Breast epithelium (tissue), 4 donors: ENCODE measurements around the gene MYADML2. TPM values are rescaled to one million over a fixed set of nuclear protein-coding genes. Genes with fewer than 3 reads are reported as not detected.

Experiments used
- DNase-seq, 2 donors: peaks; one replicate each; pipeline ENCODE4 v3.0.0-alpha.2; 2019; ENCODE audit warnings: low spot score in 2 of 2
- H3K27ac ChIP-seq, 2 donors: fragments of 200-600 bp; sonication (generic) in 1 of 2; one replicate each; pipeline ENCODE4 v1.5.1; 2016 to 2019; ENCODE audit warnings: mild to moderate bottlenecking in 1 of 2
- H3K27me3 ChIP-seq, 2 donors: fragments of 200-600 bp; sonication (generic) in 1 of 2; one replicate each; pipeline versions ENCODE4 v1.5.1 to v1.6.0; 2017 to 2019; ENCODE audit warnings: control low read depth in 1 of 2, mild to moderate bottlenecking in 1 of 2
- H3K36me3 ChIP-seq: fragments of 200-600 bp; one replicate; pipeline ENCODE4 v1.5.1; 2019
- H3K4me1 ChIP-seq, 2 donors: fragments of 200-600 bp; sonication (generic); one replicate each; pipeline ENCODE4 v1.5.1; 2016 to 2019; ENCODE audit warnings: control low read depth in 1 of 2
- H3K4me3 ChIP-seq, 3 donors: fragments of 200-600 bp; sonication (generic); 1 replicate in 2 of 3; 2 replicates in 1 of 3; pipeline ENCODE4 v1.5.1; 2016 to 2019; ENCODE audit warnings: mild to moderate bottlenecking in 3 of 3, moderate library complexity in 2 of 3
- H3K9me3 ChIP-seq, 2 donors: fragments of 200-600 bp; sonication (generic) in 1 of 2; one replicate each; pipeline ENCODE4 v1.5.1; 2016 to 2019; ENCODE audit warnings: control low read depth in 1 of 2
- POLR2A ChIP-seq: fragments of 450-650 bp; IDR thresholded peaks from one replicate; pipeline ENCODE4 v1.6.1; 2016; ENCODE audit warnings: antibody characterized with exemption, mild to moderate bottlenecking, moderate library complexity
- POLR2AphosphoS5 ChIP-seq, 3 donors: sonication (generic); formaldehyde crosslinking; IDR thresholded peaks; one replicate each; pipeline ENCODE4 v1.6.1; 2017; ENCODE audit warnings: antibody characterized with exemption in 3 of 3
- intact Hi-C: fragments of 100-400 bp; cut with DNase I; formaldehyde crosslinking; loops from one replicate; pipeline ENCODE4 v1.15.1; 2023; ENCODE audit warnings: low total_unique reads
- total RNA-seq, 3 donors: library from RNA; depleted of rRNA; stranded (reverse); fragments of >200 nt; gene quantifications; one replicate each; pipeline ENCODE4 v1.1.0, GENCODE V29; 2016
- TF ChIP-seq, protein P1 (sequence below), 3 donors: fragments of 450-650 bp; IDR thresholded peaks; one replicate each; pipeline ENCODE4 v1.5.1; 2016 to 2017; ENCODE audit warnings: antibody characterized with exemption in 3 of 3, mild to moderate bottlenecking in 3 of 3, moderate library complexity in 3 of 3

MYADML2 gene
- total RNA-seq, 3 donors from 2014 or later = not detected

DNA sequence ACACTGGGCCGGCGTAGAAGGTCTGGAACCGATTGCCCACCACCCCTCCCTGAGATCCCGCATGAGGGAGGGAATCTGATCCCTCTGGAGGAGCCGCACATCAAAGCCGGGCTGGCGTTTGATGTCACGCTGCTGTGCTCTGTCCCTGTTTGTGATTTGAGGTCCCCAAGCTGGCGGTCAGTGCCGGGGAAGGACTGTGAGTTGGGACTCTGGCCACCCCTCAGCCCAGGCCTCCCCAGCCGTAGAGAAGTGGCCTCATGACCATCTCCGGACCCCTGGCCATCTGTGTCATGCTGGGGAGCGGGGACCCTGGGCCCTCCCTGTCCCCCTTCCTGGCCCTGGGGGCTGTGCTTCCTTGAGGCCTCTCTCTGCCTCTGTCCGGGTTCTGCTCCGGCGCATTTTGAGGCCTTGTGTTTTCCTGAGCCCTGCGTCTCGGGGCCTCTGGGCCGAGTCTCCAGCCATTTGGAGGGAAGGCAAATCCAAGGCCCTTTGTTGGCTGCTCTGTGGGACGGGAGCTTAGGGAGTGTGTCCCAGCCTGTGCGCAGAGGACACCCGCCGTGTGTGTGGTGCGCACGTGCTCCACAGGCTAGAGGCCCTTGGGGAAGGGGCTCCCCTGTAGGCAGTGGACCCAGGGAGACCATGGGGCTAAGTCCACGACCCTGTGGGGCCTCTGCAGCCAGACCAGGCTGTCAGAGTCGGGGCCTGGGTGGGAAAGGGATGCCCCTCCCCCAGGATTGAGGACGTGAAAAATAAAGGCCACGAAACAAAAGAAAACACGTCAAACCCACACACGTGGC is 45.5 kb upstream of the MYADML2 start:
- H3K4me3 ChIP-seq = peak overlapping the region in 2 of 3 donors; percentile 19 to 48

DNA sequence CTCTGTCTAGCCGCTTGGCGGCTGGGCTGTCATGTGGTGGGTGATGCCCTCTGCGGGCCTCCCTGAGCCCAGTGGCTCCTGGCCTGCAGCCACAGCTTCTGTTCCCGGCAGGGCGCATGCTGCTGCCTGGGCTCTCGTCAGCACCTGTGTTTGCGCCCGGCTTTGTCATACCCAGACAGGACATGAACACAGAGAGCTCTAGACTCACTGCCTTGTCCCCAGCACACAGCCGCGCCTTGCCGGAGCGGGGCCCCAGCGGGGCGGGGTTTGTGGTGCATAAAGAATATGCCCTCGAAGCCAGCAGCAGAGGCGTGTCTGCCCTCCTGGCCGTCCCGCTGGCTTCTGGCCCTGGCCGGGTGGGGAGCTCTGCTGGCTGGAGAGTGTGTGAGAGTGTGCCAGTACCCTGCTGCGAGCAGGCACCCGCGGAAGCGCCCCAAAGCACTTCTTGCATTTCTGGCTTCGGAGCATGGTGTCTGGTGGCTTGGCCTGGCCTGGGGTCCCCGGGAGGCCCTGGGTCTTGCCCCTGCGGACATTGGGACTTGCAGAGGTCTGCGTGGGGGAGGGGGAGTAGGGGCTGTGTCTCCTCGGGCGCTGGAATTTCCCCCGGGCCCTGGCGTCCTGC is 44.8 kb upstream of the MYADML2 start:
- H3K27me3 ChIP-seq = no peaks in the 10 kb centered on the region
- H3K36me3 ChIP-seq = no peaks in the 10 kb centered on the region
- peak overlapping the region in 2 of 3 donors; percentile 19 to 48 for H3K4me3 ChIP-seq
- H3K27ac ChIP-seq = peak overlapping the region; percentile 61 to 77
- H3K9me3 ChIP-seq = no peaks in the 10 kb centered on the region
- peaks cover 0 to 9% of the 10 kb centered on the region in 2 donors for H3K4me1 ChIP-seq
- TF ChIP-seq, protein P1, sequence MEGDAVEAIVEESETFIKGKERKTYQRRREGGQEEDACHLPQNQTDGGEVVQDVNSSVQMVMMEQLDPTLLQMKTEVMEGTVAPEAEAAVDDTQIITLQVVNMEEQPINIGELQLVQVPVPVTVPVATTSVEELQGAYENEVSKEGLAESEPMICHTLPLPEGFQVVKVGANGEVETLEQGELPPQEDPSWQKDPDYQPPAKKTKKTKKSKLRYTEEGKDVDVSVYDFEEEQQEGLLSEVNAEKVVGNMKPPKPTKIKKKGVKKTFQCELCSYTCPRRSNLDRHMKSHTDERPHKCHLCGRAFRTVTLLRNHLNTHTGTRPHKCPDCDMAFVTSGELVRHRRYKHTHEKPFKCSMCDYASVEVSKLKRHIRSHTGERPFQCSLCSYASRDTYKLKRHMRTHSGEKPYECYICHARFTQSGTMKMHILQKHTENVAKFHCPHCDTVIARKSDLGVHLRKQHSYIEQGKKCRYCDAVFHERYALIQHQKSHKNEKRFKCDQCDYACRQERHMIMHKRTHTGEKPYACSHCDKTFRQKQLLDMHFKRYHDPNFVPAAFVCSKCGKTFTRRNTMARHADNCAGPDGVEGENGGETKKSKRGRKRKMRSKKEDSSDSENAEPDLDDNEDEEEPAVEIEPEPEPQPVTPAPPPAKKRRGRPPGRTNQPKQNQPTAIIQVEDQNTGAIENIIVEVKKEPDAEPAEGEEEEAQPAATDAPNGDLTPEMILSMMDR (IDR thresholded peaks at IDR 0.05) = no peak
- TF ChIP-seq POLR2A (no peak), POLR2AphosphoS5 (IDR thresholded peaks at IDR 0.05) (no peak)
- intact Hi-C loops = no loop called here
- peak; percentile 77 to 83 for DNase-seq

More for the DNA sequence above, 45.5 kb upstream of the MYADML2 start:
- no peak for TF ChIP-seq POLR2A
- TF ChIP-seq, protein P1 (IDR thresholded peaks at IDR 0.05) = no peak
- no peak for TF ChIP-seq POLR2AphosphoS5 (IDR thresholded peaks at IDR 0.05)
- no peaks in the 10 kb centered on the region for H3K9me3 ChIP-seq
- H3K27me3 ChIP-seq = no peaks in the 10 kb centered on the region
- no peaks in the 10 kb centered on the region for H3K36me3 ChIP-seq
- DNase-seq = no peak
- intact Hi-C loops = no loop called here
- peaks cover 0 to 9% of the 10 kb centered on the region in 2 donors for H3K4me1 ChIP-seq
- peak overlapping the region; percentile 61 to 77 for H3K27ac ChIP-seq

DNA sequence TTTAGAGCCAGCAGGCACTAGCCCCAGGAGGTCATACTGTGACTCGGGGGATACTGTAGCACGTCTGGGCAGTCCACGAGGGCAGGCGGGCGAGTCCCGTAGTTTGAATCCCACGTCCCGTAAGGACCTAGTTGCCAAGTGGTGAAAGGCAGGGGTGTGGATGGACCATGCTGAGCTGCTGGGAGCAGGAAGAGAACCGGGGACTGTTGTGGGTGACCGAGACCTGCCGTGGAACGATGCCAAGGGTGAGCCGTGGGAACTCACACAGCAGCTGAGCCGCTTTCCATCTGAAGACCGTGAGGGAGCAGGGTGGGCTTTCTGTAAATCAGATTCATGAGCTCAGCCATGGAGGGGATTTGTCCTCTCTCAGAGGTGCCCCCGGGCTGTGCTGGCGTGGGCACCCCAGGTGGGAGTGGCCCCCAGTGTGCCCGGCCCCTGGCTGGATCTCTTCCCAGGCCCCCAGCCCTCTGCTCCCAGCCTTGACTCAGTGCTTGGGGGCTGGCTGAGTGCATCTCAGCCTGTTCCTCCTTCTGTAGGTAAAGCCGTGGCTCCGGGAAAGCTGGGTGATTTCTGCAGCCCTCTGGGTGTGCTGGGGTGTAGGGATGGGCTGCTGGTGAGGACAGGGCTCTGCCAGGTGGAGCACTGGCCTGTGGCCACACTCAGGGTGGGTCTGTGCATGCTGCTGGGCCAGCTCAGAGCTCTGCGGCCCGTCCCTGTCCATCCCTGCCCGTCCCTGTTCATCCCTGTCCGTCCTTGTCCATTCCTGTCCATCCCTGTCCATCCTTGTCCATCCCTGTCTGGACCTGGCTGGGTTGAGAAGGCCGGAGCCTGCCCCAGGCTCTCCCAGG is 44.0 kb upstream of the MYADML2 start:
- H3K36me3 ChIP-seq = no peaks in the 10 kb centered on the region
- peak overlapping the region in 1 of 3 donors; percentile 48 for H3K4me3 ChIP-seq
- TF ChIP-seq, protein P1 (IDR thresholded peaks at IDR 0.05) = no peak
- TF ChIP-seq POLR2AphosphoS5 (IDR thresholded peaks at IDR 0.05) (no peak), POLR2A (no peak)
- H3K4me1 ChIP-seq = peaks cover 0 to 9% of the 10 kb centered on the region in 2 donors
- intact Hi-C loops = no loop called here
- no peak for DNase-seq
- no peaks in the 10 kb centered on the region for H3K27me3 ChIP-seq
- no peaks in the 10 kb centered on the region for H3K9me3 ChIP-seq
- H3K27ac ChIP-seq = peak overlapping the region; percentile 61 to 77

DNA sequence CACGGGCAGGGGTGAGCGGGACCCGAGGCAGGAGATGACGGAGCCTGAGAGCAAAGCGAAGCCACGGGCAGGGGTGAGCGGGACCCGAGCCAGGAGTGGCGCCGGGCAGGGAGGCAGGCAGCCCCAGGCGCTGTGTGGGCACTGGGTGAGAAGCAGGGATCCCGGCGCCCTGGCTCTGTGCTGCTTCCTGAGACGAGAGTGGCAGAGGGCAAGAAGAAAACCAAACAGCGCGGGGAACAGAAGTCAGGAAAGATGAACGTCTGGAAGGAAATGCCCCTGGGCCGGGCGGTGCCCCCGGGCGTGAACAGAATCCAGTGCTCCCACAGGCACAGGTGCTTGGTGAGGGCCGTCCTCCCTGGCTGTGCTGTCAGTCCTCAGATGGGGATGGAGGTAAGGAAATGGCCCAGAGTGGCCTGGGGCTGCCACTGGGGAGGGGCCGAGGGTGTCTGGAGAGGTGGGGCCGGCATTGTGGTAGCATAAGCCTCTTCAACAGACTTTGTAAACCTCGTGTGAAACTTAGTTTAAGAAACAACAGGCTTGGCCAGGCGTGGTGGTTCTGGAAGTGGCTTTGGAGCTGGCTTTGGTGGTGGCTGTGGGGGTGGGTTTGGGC is 40.2 kb upstream of the MYADML2 start:
- no peak for TF ChIP-seq POLR2A
- H3K36me3 ChIP-seq = peaks cover 5% of the 10 kb centered on the region
- no peak overlapping the region for H3K27ac ChIP-seq
- no peaks in the 10 kb centered on the region for H3K9me3 ChIP-seq
- no peak overlapping the region for H3K4me3 ChIP-seq
- DNase-seq = no peak
- intact Hi-C loops = no loop called here
- H3K4me1 ChIP-seq = peaks cover 0 to 9% of the 10 kb centered on the region in 2 donors
- H3K27me3 ChIP-seq = no peaks in the 10 kb centered on the region

DNA sequence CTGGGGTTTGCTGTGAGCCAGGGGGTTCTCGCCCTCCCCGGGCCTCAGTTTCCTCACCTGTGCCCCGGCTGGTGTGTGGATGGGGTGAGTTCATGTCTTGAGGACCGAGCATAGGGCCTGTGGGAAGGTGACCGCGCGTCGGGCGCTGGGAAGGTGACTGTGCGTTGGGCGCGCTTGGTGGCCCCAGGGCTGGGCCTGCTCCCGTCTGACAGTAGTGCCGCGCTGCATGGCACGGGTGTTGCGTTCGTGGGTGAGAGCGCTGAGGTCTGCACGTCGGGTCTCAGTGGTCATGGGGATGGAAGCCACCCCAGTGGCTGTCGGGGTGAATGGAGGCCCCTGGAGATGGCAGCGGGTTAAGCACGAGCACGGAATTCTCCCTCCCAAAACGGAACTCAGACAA is 39.6 kb upstream of the MYADML2 start:
- Histone ChIP-seq H3K36me3 (peaks cover 5% of the 10 kb centered on the region), H3K9me3 (no peaks in the 10 kb centered on the region), H3K4me3 (no peak overlapping the region), H3K27me3 (no peaks in the 10 kb centered on the region), H3K27ac (no peak overlapping the region), H3K4me1 (peaks cover 0 to 3% of the 10 kb centered on the region in 2 donors)
- DNase-seq = no peak
- TF ChIP-seq POLR2AphosphoS5 (IDR thresholded peaks at IDR 0.05) (no peak), POLR2A (no peak)
- TF ChIP-seq, protein P1 (IDR thresholded peaks at IDR 0.05) = no peak
- intact Hi-C loops = no loop called here
